Ishikawa (cell line): ENCODE data around the gene DUSP15.

Experiments used
- CEBPB ChIP-seq: IDR thresholded peaks from 2 replicates; pipeline ENCODE4 v1.6.1; 2012
- CREB1 ChIP-seq: IDR thresholded peaks from 2 replicates; pipeline ENCODE4 v1.6.1; 2012; ENCODE audit warnings: low read depth
- EGR1 ChIP-seq: IDR thresholded peaks from 2 replicates; pipeline ENCODE4 v1.6.1; 2012
- EP300 ChIP-seq: IDR thresholded peaks from 2 replicates; pipeline ENCODE4 v1.6.1; 2012; ENCODE audit warnings: borderline replicate concordance
- FOXM1 ChIP-seq: IDR thresholded peaks from 2 replicates; pipeline ENCODE4 v1.6.1; 2012; ENCODE audit warnings: low read depth, borderline replicate concordance
- MAX ChIP-seq: IDR thresholded peaks from 2 replicates; pipeline ENCODE4 v1.6.1; 2012
- RAD21 ChIP-seq: IDR thresholded peaks from 2 replicates; pipeline ENCODE4 v1.6.1; 2012; ENCODE audit warnings: low read depth
- REST ChIP-seq: IDR thresholded peaks from 2 replicates; pipeline ENCODE4 v1.6.1; 2012; ENCODE audit warnings: low read depth, mild to moderate bottlenecking
- TAF1 ChIP-seq: IDR thresholded peaks from 2 replicates; pipeline ENCODE4 v1.6.1; 2012; ENCODE audit warnings: low read depth, mild to moderate bottlenecking
- TCF12 ChIP-seq: IDR thresholded peaks from 2 replicates; pipeline ENCODE4 v1.6.1; 2012; ENCODE audit warnings: low read depth
- TEAD4 ChIP-seq: IDR thresholded peaks from 2 replicates; pipeline ENCODE4 v1.6.1; 2012
- USF1 ChIP-seq: IDR thresholded peaks from 2 replicates; pipeline ENCODE4 v1.6.1; 2012
- YY1 ChIP-seq: IDR thresholded peaks from 2 replicates; pipeline ENCODE4 v1.6.1; 2012; ENCODE audit warnings: low read depth
- ZBTB7A ChIP-seq: IDR thresholded peaks from 2 replicates; pipeline ENCODE4 v1.6.1; 2012; ENCODE audit warnings: low read depth

DUSP15 gene

GRCh38 chr20:31879143-31879987 is 9.0 kb upstream of the DUSP15 start:
- TF ChIP-seq EGR1 (no peak), EP300 (no peak), TCF12 (no peak), YY1 (no peak), USF1 (peak; percentile 64), MAX (peak; percentile 87), TEAD4 (peak; percentile 15; the same call in 1 of the 2 replicates), TAF1 (peak; percentile 51; the same call in 1 of the 2 replicates), REST (no peak)

- TF ChIP-seq USF1 (no peak), RAD21 (no peak), ZBTB7A (no peak), FOXM1 (no peak), CEBPB (no peak), YY1 (no peak), MAX (no peak), CREB1 (no peak), TCF12 (no peak), EP300 (no peak), TAF1 (no peak), EGR1 (no peak), REST (no peak)
These were observed 7.4 kb upstream of the DUSP15 start for GRCh38 chr20:31877684-31878083.

GRCh38 chr20:31875671-31876070 is 5.3 kb upstream of the DUSP15 start:
- TF ChIP-seq YY1 = no peak
- TF ChIP-seq USF1 = no peak
- no peak for TF ChIP-seq CEBPB
- TF ChIP-seq ZBTB7A = no peak
- no peak for TF ChIP-seq EP300
- TF ChIP-seq REST = no peak
- no peak for TF ChIP-seq FOXM1
- no peak for TF ChIP-seq MAX
- TF ChIP-seq EGR1 = no peak

- TF ChIP-seq MAX (no peak), TAF1 (no peak)
These were observed 2.1 kb upstream of the DUSP15 start for GRCh38 chr20:31872406-31872805.
